Neural progenitor cell (in vitro differentiated cells): Measurements from ENCODE around the gene EYA4.

ENCODE experiments used
- CTCF ChIP-seq: fragments of 200-600 bp; sonication (generic); IDR thresholded peaks from 2 replicates; pipeline ENCODE4 v1.5.1; 2017; ENCODE audit warnings: antibody characterized with exemption, mild to moderate bottlenecking
- EZH2 ChIP-seq: fragments of 200-600 bp; sonication (generic); IDR thresholded peaks from 2 replicates; pipeline ENCODE4 v1.6.1; 2017; ENCODE audit warnings: antibody characterized with exemption, mild to moderate bottlenecking, moderate library complexity

- TF ChIP-seq EZH2 (no peak), CTCF (no peak)
These were observed 177.0 kb downstream of the EYA4 start for GRCh38 chr6:133418108-133418507.
